Prostate gland (tissue), 2 donors: Measurements from ENCODE around the gene ALOX12. TPM values are rescaled to one million over a fixed set of nuclear protein-coding genes. Genes with fewer than 3 reads are reported as not detected.

Source experiments
- DNase-seq: peaks from one replicate; pipeline ENCODE4 v3.0.0-alpha.2; 2019; ENCODE audit warnings: low spot score
- H3K27ac ChIP-seq, 2 donors: fragments of 200-600 bp; sonication (generic); 2 replicates each; pipeline ENCODE4 v1.5.1; 2017 to 2019
- H3K27me3 ChIP-seq: fragments of 200-600 bp; sonication (generic); replicated peaks from 2 replicates; pipeline ENCODE4 v1.5.1; 2019; ENCODE audit not compliant: insufficient read depth
- H3K36me3 ChIP-seq, 2 donors: fragments of 200-600 bp; sonication (generic); 1 replicate in 1 of 2; 2 replicates in 1 of 2; pipeline versions ENCODE4 v1.5.1 to v1.8.1; 2017 to 2019
- H3K4me1 ChIP-seq: fragments of 200-600 bp; sonication (generic); replicated peaks from 2 replicates; pipeline ENCODE4 v1.5.1; 2019
- H3K4me3 ChIP-seq, 2 donors: fragments of 200-600 bp; sonication (generic); 2 replicates each; pipeline ENCODE4 v1.5.1; 2017 to 2019
- H3K9me3 ChIP-seq: fragments of 200-600 bp; sonication (generic); 2 replicates; pipeline ENCODE4 v1.5.1; 2017
- POLR2A ChIP-seq: fragments of 450-650 bp; IDR thresholded peaks from one replicate; pipeline ENCODE4 v1.6.1; 2016; ENCODE audit warnings: antibody characterized with exemption, mild to moderate bottlenecking
- POLR2AphosphoS5 ChIP-seq: sonication (generic); formaldehyde crosslinking; IDR thresholded peaks from one replicate; pipeline ENCODE4 v1.6.1; 2017; ENCODE audit warnings: antibody characterized with exemption
- WGBS: methylation state at CpG from one replicate; pipeline ENCODE4 v1.1.5; 2018; 5-methylcytosine and 5-hydroxymethylcytosine counted together
- intact Hi-C: fragments of 100-400 bp; cut with DNase I; formaldehyde crosslinking; loops from one replicate; pipeline ENCODE4 v1.14.2; 2022
- total RNA-seq, 2 donors: library from RNA; depleted of rRNA; stranded (reverse); fragments of >200 nt; gene quantifications; one replicate each; pipeline ENCODE4 v1.1.0, GENCODE V29; 2016
- TF ChIP-seq, protein P1 (sequence below), 4 experiments: fragments of 200-600 bp in 2 of 4; fragments of 450-650 bp in 2 of 4; sonication (generic) in 2 of 4; IDR thresholded peaks; 1 replicate in 3 of 4; 2 replicates in 1 of 4; pipeline ENCODE4 v1.5.1; 2016 to 2019; ENCODE audit warnings: antibody characterized with exemption in 4 of 4, mild to moderate bottlenecking in 2 of 4, moderate library complexity in 2 of 4

ALOX12 gene
- total RNA-seq, 2 donors from 2014 or later: 0.27 to 0.62 TPM

DNA sequence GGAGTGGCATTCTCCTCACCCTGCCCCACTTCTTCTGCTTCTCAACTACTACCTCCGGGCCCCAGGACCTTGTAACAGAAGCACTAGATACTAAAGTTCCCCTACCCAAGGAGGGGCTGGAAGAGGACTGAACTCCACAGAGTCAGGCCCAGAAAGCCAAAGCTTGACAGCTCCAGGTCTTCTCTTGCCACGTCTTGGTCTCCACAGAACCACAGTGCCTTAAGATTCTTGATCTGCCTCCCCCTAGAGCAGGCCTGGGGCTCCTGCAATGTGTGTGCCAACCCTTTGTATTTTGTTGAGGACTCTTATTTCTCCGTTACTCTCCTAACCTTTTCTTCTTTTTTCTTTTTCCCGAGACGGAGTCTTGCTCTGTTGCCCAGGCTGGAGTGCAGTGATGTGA is 44.0 kb downstream of the ALOX12 start:
- intact Hi-C loops: loop anchor here (10.0 kb wide), 1 partner anchor 245 kb away; the partner anchor contains the start of gene SLC2A4
- TF ChIP-seq POLR2A (no peak), POLR2AphosphoS5 (no peak)
- TF ChIP-seq, protein P1, sequence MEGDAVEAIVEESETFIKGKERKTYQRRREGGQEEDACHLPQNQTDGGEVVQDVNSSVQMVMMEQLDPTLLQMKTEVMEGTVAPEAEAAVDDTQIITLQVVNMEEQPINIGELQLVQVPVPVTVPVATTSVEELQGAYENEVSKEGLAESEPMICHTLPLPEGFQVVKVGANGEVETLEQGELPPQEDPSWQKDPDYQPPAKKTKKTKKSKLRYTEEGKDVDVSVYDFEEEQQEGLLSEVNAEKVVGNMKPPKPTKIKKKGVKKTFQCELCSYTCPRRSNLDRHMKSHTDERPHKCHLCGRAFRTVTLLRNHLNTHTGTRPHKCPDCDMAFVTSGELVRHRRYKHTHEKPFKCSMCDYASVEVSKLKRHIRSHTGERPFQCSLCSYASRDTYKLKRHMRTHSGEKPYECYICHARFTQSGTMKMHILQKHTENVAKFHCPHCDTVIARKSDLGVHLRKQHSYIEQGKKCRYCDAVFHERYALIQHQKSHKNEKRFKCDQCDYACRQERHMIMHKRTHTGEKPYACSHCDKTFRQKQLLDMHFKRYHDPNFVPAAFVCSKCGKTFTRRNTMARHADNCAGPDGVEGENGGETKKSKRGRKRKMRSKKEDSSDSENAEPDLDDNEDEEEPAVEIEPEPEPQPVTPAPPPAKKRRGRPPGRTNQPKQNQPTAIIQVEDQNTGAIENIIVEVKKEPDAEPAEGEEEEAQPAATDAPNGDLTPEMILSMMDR (IDR thresholded peaks at IDR 0.05): no peak
- DNase-seq: no peak
- Histone ChIP-seq H3K4me3 (no peak overlapping the region), H3K27me3 (no peaks in the 10 kb centered on the region), H3K9me3 (no peaks in the 10 kb centered on the region), H3K36me3 (no peaks in the 10 kb centered on the region), H3K4me1 (peaks cover 18% of the 10 kb centered on the region), H3K27ac (no peak overlapping the region)
- whole genome bisulfite sequencing: 91% methylated on average over 5 of the region's 5 CpGs

GRCh38 chr17:7041607-7042500 is 46.0 kb downstream of the ALOX12 start:
- no peak overlapping the region for H3K27ac ChIP-seq
- no peaks in the 10 kb centered on the region for H3K27me3 ChIP-seq
- TF ChIP-seq POLR2AphosphoS5: no peak
- TF ChIP-seq POLR2A: no peak
- TF ChIP-seq, protein P1 (IDR thresholded peaks at IDR 0.05): no peak
- H3K4me3 ChIP-seq: peak overlapping the region in 1 of 2 donors; percentile 32
- intact Hi-C loops: loop anchor here (10.0 kb wide), 1 partner anchor 243 kb away; the partner anchor contains the start of gene SLC2A4
- 33% methylated on average over 42 of the region's 43 CpGs for WGBS
- H3K4me1 ChIP-seq: peaks cover 25% of the 10 kb centered on the region
- DNase-seq: no peak
- H3K36me3 ChIP-seq: no peaks in the 10 kb centered on the region
- no peaks in the 10 kb centered on the region for H3K9me3 ChIP-seq

- intact Hi-C loops: loop anchor here (10.0 kb wide), 1 partner anchor 242 kb away; the partner anchor contains the start of gene SLC2A4
- WGBS: 12% methylated on average over 53 of the region's 53 CpGs
- Histone ChIP-seq H3K9me3 (no peaks in the 10 kb centered on the region), H3K27me3 (no peaks in the 10 kb centered on the region), H3K4me3 (peak overlapping the region; percentile 21 to 32), H3K36me3 (no peaks in the 10 kb centered on the region), H3K27ac (no peak overlapping the region), H3K4me1 (peaks cover 25% of the 10 kb centered on the region)
- TF ChIP-seq POLR2AphosphoS5 (no peak), POLR2A (no peak)
- TF ChIP-seq, protein P1 (IDR thresholded peaks at IDR 0.05): no peak
- DNase-seq: no peak
Measured at GRCh38 chr17:7042501-7043181, 46.8 kb downstream of the ALOX12 start.

DNA sequence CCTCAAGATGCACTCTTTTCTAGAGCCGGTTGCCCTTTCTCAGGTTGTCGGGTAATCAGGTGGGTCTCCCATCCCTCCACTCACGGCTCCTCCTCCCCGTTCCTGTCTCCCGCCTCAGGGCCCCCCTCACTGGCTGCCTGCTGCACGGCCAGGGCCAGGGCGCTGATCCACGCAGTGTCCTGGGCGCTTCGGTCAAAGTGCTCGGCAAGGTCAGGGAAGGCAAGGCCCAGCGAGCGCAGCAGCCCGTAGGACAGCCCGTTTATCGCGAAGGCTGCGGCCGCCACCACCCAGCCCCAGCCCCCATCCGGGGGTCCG is 47.3 kb downstream of the ALOX12 start:
- WGBS: 6% methylated on average over 21 of the region's 21 CpGs
- DNase-seq: no peak
- intact Hi-C loops: loop anchor here (10.0 kb wide), 1 partner anchor 242 kb away; the partner anchor contains the start of gene SLC2A4
- no peaks in the 10 kb centered on the region for H3K27me3 ChIP-seq
- H3K27ac ChIP-seq: peak overlapping the region in 1 of 2 donors; percentile 27
- H3K9me3 ChIP-seq: no peaks in the 10 kb centered on the region
- H3K4me1 ChIP-seq: peaks cover 25% of the 10 kb centered on the region
- no peaks in the 10 kb centered on the region for H3K36me3 ChIP-seq
- TF ChIP-seq POLR2A: no peak
- TF ChIP-seq POLR2AphosphoS5: no peak
- TF ChIP-seq, protein P1 (IDR thresholded peaks at IDR 0.05): no peak
- peak overlapping the region; percentile 21 to 32 for H3K4me3 ChIP-seq
